CD8-positive, alpha-beta memory T cell (primary cell): ENCODE measurements around the gene SMC5. TPM values are rescaled to one million over a fixed set of nuclear protein-coding genes. Genes with fewer than 3 reads are reported as not detected.

Experiments used
- CTCF ChIA-PET: fragments of 350-600 bp; sonication (Branson Sonifier 250); formaldehyde crosslinking; loops from one replicate; lab custom pipeline; 2021; ENCODE audit warnings: antibody characterized with exemption; lab: Charles Lee
- POLR2A ChIA-PET: fragments of 350-600 bp; sonication (Branson Sonifier 250); formaldehyde crosslinking; loops from one replicate; lab custom pipeline; 2021; ENCODE audit warnings: antibody characterized with exemption; lab: Charles Lee
- DNase-seq, 5 donors: peaks; one replicate each; pipeline versions ENCODE4 v3.0.0 to v3.0.0-alpha.2; 2020 to 2022; ENCODE audit warnings: mixed read lengths in 1 of 5
- H3K27ac ChIP-seq: one replicate; pipeline ENCODE4 v1.7.0; 2013; ENCODE audit warnings: low read depth, mild to moderate bottlenecking, low read length, moderate library complexity
- H3K27me3 ChIP-seq: 2 replicates; pipeline ENCODE4 v1.7.0; 2013; ENCODE audit warnings: low read length, mild to moderate bottlenecking; ENCODE audit not compliant: insufficient read depth, poor library complexity, severe bottlenecking
- H3K36me3 ChIP-seq: 2 replicates; pipeline ENCODE4 v1.7.0; 2013; ENCODE audit warnings: mild to moderate bottlenecking, low read length, moderate library complexity; ENCODE audit not compliant: insufficient read depth
- H3K4me1 ChIP-seq: 2 replicates; pipeline ENCODE4 v1.7.0; 2013; ENCODE audit warnings: mild to moderate bottlenecking, low read length, moderate library complexity; ENCODE audit not compliant: insufficient read depth
- H3K4me3 ChIP-seq: 2 replicates; pipeline ENCODE4 v1.7.0; 2013; ENCODE audit warnings: mild to moderate bottlenecking, low read length
- H3K9me3 ChIP-seq: 2 replicates; pipeline ENCODE4 v1.7.0; 2013; ENCODE audit warnings: mild to moderate bottlenecking, low read length
- H3K27ac Mint-ChIP-seq, 8 donors: one replicate each; pipeline ENCODE4 v1.8.0; 2020 to 2021; ENCODE audit warnings: mixed read lengths in 8 of 8, mild to moderate bottlenecking in 6 of 8, inconsistent platforms in 3 of 8, moderate library complexity in 3 of 8
- H3K27me3 Mint-ChIP-seq, 2 donors: one replicate each; pipeline ENCODE4 v1.8.0; 2020 to 2021; ENCODE audit warnings: mixed read lengths in 2 of 2, mild to moderate bottlenecking in 1 of 2, moderate library complexity in 1 of 2
- H3K36me3 Mint-ChIP-seq, 3 donors: one replicate each; pipeline ENCODE4 v1.8.0; 2020 to 2021; ENCODE audit warnings: mixed read lengths in 3 of 3, inconsistent platforms in 1 of 3, mild to moderate bottlenecking in 1 of 3
- H3K4me1 Mint-ChIP-seq, 3 donors: one replicate each; pipeline ENCODE4 v1.8.0; 2020 to 2021; ENCODE audit warnings: mixed read lengths in 3 of 3, inconsistent platforms in 1 of 3, mild to moderate bottlenecking in 1 of 3
- H3K4me3 Mint-ChIP-seq, 7 donors: one replicate each; pipeline ENCODE4 v1.8.0; 2020 to 2021; ENCODE audit warnings: mixed read lengths in 7 of 7, mild to moderate bottlenecking in 6 of 7, moderate library complexity in 4 of 7, inconsistent platforms in 2 of 7
- H3K9me3 Mint-ChIP-seq, 5 donors: one replicate each; pipeline ENCODE4 v1.8.0; 2020 to 2022; ENCODE audit warnings: mixed read lengths in 5 of 5, mild to moderate bottlenecking in 3 of 5, moderate library complexity in 2 of 5, inconsistent platforms in 1 of 5
- polyA plus RNA-seq: library from polyadenylated mRNA; unstranded; fragments of 300-500 nt; fragmentation: Illumina TruSeq; gene quantifications from one replicate; pipeline ENCODE4 v1.2.3, GENCODE V29; 2021
- total RNA-seq, 2 experiments: library from RNA; stranded (reverse); gene quantifications; one replicate each; pipeline ENCODE4 v1.2.3, GENCODE V29; 2021

The SMC5 gene
- total and polyA plus RNA-seq, 3 experiments from 2014 or later = 18.9 to 42.2 (median 42.2) TPM

DNA sequence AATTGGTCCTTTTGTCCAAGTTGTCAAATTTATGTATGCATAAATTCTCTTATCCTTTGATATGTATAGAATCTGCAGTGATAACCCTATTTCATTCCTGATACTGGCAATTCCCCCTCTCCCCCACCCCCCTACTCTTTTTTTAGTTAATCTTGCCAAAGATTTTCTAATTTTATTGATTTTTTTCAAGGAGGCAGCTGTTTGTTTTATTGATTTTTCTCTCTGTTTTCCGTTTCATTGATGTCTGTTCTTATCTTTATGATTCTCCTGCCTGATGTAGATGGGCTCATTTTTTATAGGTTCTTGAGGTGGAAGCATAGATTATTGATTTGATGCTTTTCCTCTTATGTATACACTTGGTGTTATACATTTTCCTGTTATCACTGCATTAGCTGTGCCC, 34.4 kb downstream of the SMC5 start:
- Mint-ChIP-seq H3K36me3 (peaks cover 34 to 81% (median 39%) of the 10 kb centered on the region in 3 donors), H3K4me3 (peak overlapping the region in 1 of 7 donors; percentile 2), H3K4me1 (peaks cover 22 to 36% (median 24%) of the 10 kb centered on the region in 3 donors), H3K27ac (peak overlapping the region in 2 of 8 donors; percentile 45 to 47), H3K9me3 (no peaks in the 10 kb centered on the region), H3K27me3 (no peaks in the 10 kb centered on the region)
- H3K9me3 ChIP-seq = no peaks in the 10 kb centered on the region
- no peak for DNase-seq
- H3K4me3 ChIP-seq = no peak overlapping the region
- H3K36me3 ChIP-seq = peaks cover 10% of the 10 kb centered on the region
- no peaks in the 10 kb centered on the region for H3K27me3 ChIP-seq
- CTCF ChIA-PET = no interaction called here
- POLR2A ChIA-PET = no interaction called here
- H3K27ac ChIP-seq = no peak overlapping the region
- no peaks in the 10 kb centered on the region for H3K4me1 ChIP-seq

DNA sequence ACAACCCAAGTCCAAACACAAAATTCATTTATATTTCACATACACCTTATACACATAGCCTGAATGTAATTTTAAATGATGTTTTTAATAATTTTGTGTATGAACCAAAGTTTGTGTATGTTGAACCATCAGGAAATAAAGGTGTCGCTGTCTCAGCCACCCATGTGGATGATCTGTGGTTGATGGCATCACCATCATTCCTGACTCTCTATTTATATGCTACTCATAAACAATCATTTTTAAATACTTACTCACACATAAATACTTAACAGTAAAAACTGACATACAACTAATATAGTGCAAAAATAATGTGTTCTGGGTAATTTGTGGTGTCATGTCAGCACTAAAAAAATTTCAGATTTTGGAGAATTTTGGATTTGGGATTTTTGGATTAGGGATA, 38.4 kb downstream of the SMC5 start:
- Mint-ChIP-seq H3K4me1 (peaks cover 34 to 50% (median 36%) of the 10 kb centered on the region in 3 donors), H3K27me3 (no peaks in the 10 kb centered on the region), H3K27ac (no peak overlapping the region), H3K4me3 (no peak overlapping the region), H3K36me3 (peaks cover 30 to 79% (median 40%) of the 10 kb centered on the region in 3 donors), H3K9me3 (no peaks in the 10 kb centered on the region)
- H3K4me1 ChIP-seq = no peaks in the 10 kb centered on the region
- POLR2A ChIA-PET = no interaction called here
- no peak overlapping the region for H3K4me3 ChIP-seq
- H3K27me3 ChIP-seq = no peaks in the 10 kb centered on the region
- H3K27ac ChIP-seq = no peak overlapping the region
- DNase-seq = no peak
- no peaks in the 10 kb centered on the region for H3K9me3 ChIP-seq
- peaks cover 15% of the 10 kb centered on the region for H3K36me3 ChIP-seq
- CTCF ChIA-PET = no interaction called here

DNA sequence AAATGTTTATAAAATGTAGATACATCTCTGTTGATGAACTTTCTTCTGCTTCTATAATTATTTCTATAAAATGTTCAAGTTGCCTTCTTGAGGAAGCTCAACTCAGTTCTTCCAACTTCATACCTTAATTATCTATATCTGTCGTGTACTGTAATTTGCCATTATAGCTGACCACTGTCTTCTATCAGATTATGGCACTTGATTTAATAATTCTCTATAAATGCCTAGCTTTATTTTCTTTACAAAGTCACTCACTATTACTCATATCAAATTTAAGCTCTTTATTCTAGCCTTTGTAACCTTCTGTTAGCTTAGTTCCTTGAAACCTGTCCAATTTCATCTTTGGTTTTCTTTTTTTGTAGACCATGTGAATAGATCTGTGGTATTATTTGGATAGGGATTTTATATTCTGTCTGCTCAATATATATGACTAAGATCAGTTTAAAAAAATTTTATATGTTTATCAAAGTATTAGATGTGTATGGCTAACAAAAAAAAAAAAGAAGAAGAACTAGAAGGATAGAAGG, 39.5 kb downstream of the SMC5 start:
- no peak overlapping the region for H3K4me3 ChIP-seq
- no peaks in the 10 kb centered on the region for H3K9me3 ChIP-seq
- ChIA-PET POLR2A (no interaction called here), CTCF (no interaction called here)
- H3K27ac ChIP-seq = no peak overlapping the region
- no peaks in the 10 kb centered on the region for H3K27me3 ChIP-seq
- H3K4me1 Mint-ChIP-seq = peaks cover 29 to 43% (median 33%) of the 10 kb centered on the region in 3 donors
- no peak overlapping the region for H3K27ac Mint-ChIP-seq
- H3K36me3 ChIP-seq = peaks cover 15% of the 10 kb centered on the region
- no peaks in the 10 kb centered on the region for H3K9me3 Mint-ChIP-seq
- H3K4me3 Mint-ChIP-seq = no peak overlapping the region
- peaks cover 23 to 74% (median 36%) of the 10 kb centered on the region in 3 donors for H3K36me3 Mint-ChIP-seq
- H3K4me1 ChIP-seq = no peaks in the 10 kb centered on the region
- no peak for DNase-seq
- H3K27me3 Mint-ChIP-seq = no peaks in the 10 kb centered on the region

DNA sequence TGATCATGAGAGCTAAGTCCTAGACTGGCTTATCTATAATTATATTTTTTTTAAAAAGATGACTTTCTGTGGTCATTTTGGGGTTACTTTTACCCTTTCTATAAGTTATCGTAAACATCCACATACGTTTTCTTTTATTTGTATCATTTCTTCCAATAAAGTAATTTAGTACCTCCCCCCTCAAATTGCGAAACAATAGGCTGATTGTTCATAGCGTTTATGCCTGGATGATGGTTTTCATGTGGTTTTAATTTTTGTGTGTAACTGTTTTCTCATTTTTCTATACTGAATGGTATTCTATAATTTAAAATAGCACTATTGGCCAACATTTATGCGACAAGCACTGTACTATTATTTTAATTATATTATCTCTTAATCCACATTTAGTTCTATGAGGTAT, 44.5 kb downstream of the SMC5 start:
- H3K27me3 ChIP-seq = no peaks in the 10 kb centered on the region
- ChIA-PET POLR2A (no interaction called here), CTCF (no interaction called here)
- Mint-ChIP-seq H3K27ac (peak overlapping the region in 1 of 8 donors; percentile 80), H3K4me1 (peaks cover 13 to 24% (median 18%) of the 10 kb centered on the region in 3 donors), H3K4me3 (no peak overlapping the region), H3K36me3 (peaks cover 30 to 74% (median 32%) of the 10 kb centered on the region in 3 donors), H3K9me3 (no peaks in the 10 kb centered on the region), H3K27me3 (no peaks in the 10 kb centered on the region)
- peaks cover 11% of the 10 kb centered on the region for H3K36me3 ChIP-seq
- H3K4me3 ChIP-seq = no peak overlapping the region
- no peak overlapping the region for H3K27ac ChIP-seq
- no peak for DNase-seq
- no peaks in the 10 kb centered on the region for H3K9me3 ChIP-seq
- no peaks in the 10 kb centered on the region for H3K4me1 ChIP-seq

DNA sequence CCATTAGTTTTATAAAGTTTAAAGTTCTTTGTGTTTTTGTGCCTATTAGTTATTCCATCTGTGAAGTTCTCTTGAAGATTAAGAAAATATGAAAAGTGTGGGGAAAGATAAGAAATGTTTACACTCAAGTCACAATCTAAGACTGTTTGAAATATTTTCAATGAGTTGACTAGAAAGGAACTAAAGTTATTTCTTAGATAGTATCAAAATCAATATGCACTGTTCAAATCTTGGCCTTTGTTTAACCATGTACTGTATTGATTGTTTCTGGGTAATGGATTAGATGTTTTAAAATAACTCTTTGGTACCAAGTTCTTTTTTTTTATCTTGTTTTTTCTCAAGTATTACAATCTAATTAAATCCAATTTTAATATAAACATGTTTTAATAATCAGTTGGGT, 46.0 kb downstream of the SMC5 start:
- peaks cover 11% of the 10 kb centered on the region for H3K36me3 ChIP-seq
- Mint-ChIP-seq H3K27ac (peak overlapping the region in 1 of 8 donors; percentile 18), H3K27me3 (no peaks in the 10 kb centered on the region), H3K4me1 (peaks cover 6 to 19% (median 8%) of the 10 kb centered on the region in 3 donors), H3K36me3 (peaks cover 29 to 74% (median 39%) of the 10 kb centered on the region in 3 donors), H3K9me3 (no peaks in the 10 kb centered on the region), H3K4me3 (no peak overlapping the region)
- CTCF ChIA-PET = no interaction called here
- DNase-seq = no peak
- POLR2A ChIA-PET = no interaction called here
- no peaks in the 10 kb centered on the region for H3K9me3 ChIP-seq
- no peaks in the 10 kb centered on the region for H3K27me3 ChIP-seq
- no peak overlapping the region for H3K27ac ChIP-seq
- H3K4me1 ChIP-seq = no peaks in the 10 kb centered on the region
- H3K4me3 ChIP-seq = no peak overlapping the region

DNA sequence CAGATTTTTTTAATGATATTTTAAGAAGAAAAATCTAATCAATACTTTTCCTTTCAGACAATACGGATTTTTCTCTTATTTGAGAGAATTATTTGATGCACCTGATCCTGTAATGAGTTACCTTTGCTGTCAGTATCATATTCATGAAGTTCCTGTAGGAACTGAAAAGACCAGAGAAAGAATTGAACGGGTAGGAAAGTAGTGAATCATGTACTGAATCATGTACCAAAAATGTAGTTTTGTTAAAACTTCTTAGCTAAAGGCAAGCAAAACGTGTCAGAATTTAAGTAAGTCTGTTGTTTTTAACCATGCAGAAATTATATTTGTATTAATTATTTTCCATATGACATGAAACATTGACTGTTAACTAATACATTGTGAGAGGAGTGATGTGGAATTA, 56.6 kb downstream of the SMC5 start:
- Mint-ChIP-seq H3K4me1 (peaks cover 3 to 15% (median 11%) of the 10 kb centered on the region in 3 donors), H3K4me3 (no peak overlapping the region), H3K27me3 (no peaks in the 10 kb centered on the region), H3K9me3 (no peaks in the 10 kb centered on the region), H3K27ac (no peak overlapping the region), H3K36me3 (peaks cover 23 to 68% (median 28%) of the 10 kb centered on the region in 3 donors)
- no peak overlapping the region for H3K4me3 ChIP-seq
- no peak for DNase-seq
- H3K36me3 ChIP-seq = peaks cover 20% of the 10 kb centered on the region
- no peaks in the 10 kb centered on the region for H3K4me1 ChIP-seq
- no peaks in the 10 kb centered on the region for H3K9me3 ChIP-seq
- CTCF ChIA-PET = no interaction called here
- no peak overlapping the region for H3K27ac ChIP-seq
- POLR2A ChIA-PET = no interaction called here
- no peaks in the 10 kb centered on the region for H3K27me3 ChIP-seq

GRCh38 chr9:70318002-70318401, 59.2 kb downstream of the SMC5 start:
- H3K4me3 Mint-ChIP-seq = no peak overlapping the region
- ChIA-PET POLR2A (no interaction called here), CTCF (no interaction called here)
- H3K36me3 Mint-ChIP-seq = peaks cover 12 to 68% (median 29%) of the 10 kb centered on the region in 3 donors
- no peak overlapping the region for H3K27ac ChIP-seq
- H3K9me3 Mint-ChIP-seq = no peaks in the 10 kb centered on the region
- no peaks in the 10 kb centered on the region for H3K4me1 ChIP-seq
- H3K9me3 ChIP-seq = no peaks in the 10 kb centered on the region
- no peak overlapping the region for H3K27ac Mint-ChIP-seq
- H3K27me3 Mint-ChIP-seq = no peaks in the 10 kb centered on the region
- no peak overlapping the region for H3K4me3 ChIP-seq
- H3K4me1 Mint-ChIP-seq = no peaks in the 10 kb centered on the region
- H3K36me3 ChIP-seq = peaks cover 28% of the 10 kb centered on the region
- no peak for DNase-seq
- no peaks in the 10 kb centered on the region for H3K27me3 ChIP-seq

DNA sequence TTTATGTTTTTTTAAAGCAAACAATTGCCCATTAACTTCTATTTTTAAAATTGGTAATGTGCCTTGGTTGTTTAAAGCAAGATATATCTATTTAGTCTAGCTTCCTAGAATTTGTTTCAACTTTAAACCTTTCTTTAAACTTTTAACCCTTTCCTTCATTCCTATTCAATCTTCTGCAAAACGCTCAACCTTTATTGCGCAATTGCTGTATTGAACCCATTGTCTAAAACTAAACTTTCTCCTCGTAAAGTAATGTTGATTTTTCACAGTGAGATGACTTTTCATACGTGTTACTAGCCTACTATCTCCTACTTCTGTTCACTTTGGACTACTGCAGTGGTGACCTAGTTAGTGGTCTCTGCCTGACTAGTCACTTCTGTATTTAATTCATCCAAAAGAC, 63.3 kb downstream of the SMC5 start:
- Mint-ChIP-seq H3K9me3 (no peaks in the 10 kb centered on the region), H3K27me3 (no peaks in the 10 kb centered on the region), H3K4me1 (peaks cover 0 to 1% (median 0%) of the 10 kb centered on the region in 3 donors), H3K27ac (peak overlapping the region in 1 of 8 donors; percentile 63), H3K4me3 (no peak overlapping the region), H3K36me3 (peaks cover 25 to 78% (median 45%) of the 10 kb centered on the region in 3 donors)
- Histone ChIP-seq H3K27me3 (no peaks in the 10 kb centered on the region), H3K27ac (no peak overlapping the region), H3K9me3 (no peaks in the 10 kb centered on the region), H3K4me3 (no peak overlapping the region), H3K4me1 (no peaks in the 10 kb centered on the region), H3K36me3 (peaks cover 40% of the 10 kb centered on the region)
- ChIA-PET POLR2A (no interaction called here), CTCF (no interaction called here)
- DNase-seq = no peak
